H9 (cell line): ENCODE data around the gene EPB41L1. TPM values are rescaled to one million over a fixed set of nuclear protein-coding genes. Genes with fewer than 3 reads are reported as not detected.
A peak's percentile ranks its signal among the peaks of the same experiment; 100 is the strongest.

Experiments
- DNase-seq: peaks from one replicate; pipeline ENCODE4 v3.0.0-alpha.2; 2017
- H2AFZ ChIP-seq: one replicate; pipeline ENCODE4 v1.6.1; 2013; ENCODE audit warnings: mild to moderate bottlenecking, low read length, control low read depth, moderate library complexity
- H2AK5ac ChIP-seq: 2 replicates; pipeline ENCODE4 v1.6.1; 2013; ENCODE audit warnings: low read length, control low read depth, mixed read lengths; ENCODE audit not compliant: insufficient read length
- H2BK120ac ChIP-seq: one replicate; pipeline ENCODE4 v1.6.1; 2013; ENCODE audit warnings: low read depth, mild to moderate bottlenecking, low read length, control low read depth, inconsistent platforms; ENCODE audit not compliant: poor library complexity, severe bottlenecking
- H2BK12ac ChIP-seq: 2 replicates; pipeline ENCODE4 v1.6.1; 2013; ENCODE audit warnings: low read length, control low read depth, mixed read lengths, low read depth; ENCODE audit not compliant: insufficient read length
- H2BK15ac ChIP-seq: 2 replicates; pipeline ENCODE4 v1.6.1; 2013; ENCODE audit warnings: low read depth, low read length, control low read depth
- H2BK20ac ChIP-seq: one replicate; pipeline ENCODE4 v1.6.1; 2013; ENCODE audit warnings: low read depth, mild to moderate bottlenecking, low read length, control low read depth, inconsistent platforms; ENCODE audit not compliant: poor library complexity, severe bottlenecking
- H2BK5ac ChIP-seq: 2 replicates; pipeline ENCODE4 v1.6.1; 2013; ENCODE audit warnings: low read length, control low read depth, mixed read lengths; ENCODE audit not compliant: insufficient read length
- H3K14ac ChIP-seq: 2 replicates; pipeline ENCODE4 v1.6.1; 2013; ENCODE audit warnings: low read length, control low read depth; ENCODE audit not compliant: insufficient read depth
- H3K18ac ChIP-seq: 2 replicates; pipeline ENCODE4 v1.6.1; 2013; ENCODE audit warnings: low read depth, mild to moderate bottlenecking, mixed read lengths, low read length, control low read depth; ENCODE audit not compliant: insufficient read length
- H3K23ac ChIP-seq: 2 replicates; pipeline ENCODE4 v1.6.1; 2013; ENCODE audit warnings: low read length, control low read depth, mixed read lengths, low read depth; ENCODE audit not compliant: insufficient read length
- H3K23me2 ChIP-seq: 2 replicates; pipeline ENCODE4 v1.6.1; 2013; ENCODE audit warnings: low read depth, mild to moderate bottlenecking, mixed read lengths, low read length, control low read depth; ENCODE audit not compliant: insufficient read length, poor library complexity, severe bottlenecking
- H3K27ac ChIP-seq: 2 replicates; pipeline ENCODE4 v1.5.1; 2013; ENCODE audit warnings: low read length, control low read depth, mixed read lengths, low read depth; ENCODE audit not compliant: insufficient read length
- H3K27me3 ChIP-seq: 2 replicates; pipeline ENCODE4 v1.6.1; 2013; ENCODE audit warnings: low read length, control low read depth, inconsistent platforms; ENCODE audit not compliant: insufficient read depth
- H3K4ac ChIP-seq: 2 replicates; pipeline ENCODE4 v1.6.1; 2013; ENCODE audit warnings: low read depth, mild to moderate bottlenecking, control low read depth, inconsistent platforms, low read length, moderate library complexity
- H3K4me1 ChIP-seq: 2 replicates; pipeline ENCODE4 v1.6.1; 2013; ENCODE audit warnings: low read length, control low read depth, inconsistent platforms; ENCODE audit not compliant: insufficient read depth
- H3K4me2 ChIP-seq: 2 replicates; pipeline ENCODE4 v1.6.1; 2013; ENCODE audit warnings: low read length, control low read depth, mixed read lengths; ENCODE audit not compliant: insufficient read length, insufficient read depth
- H3K56ac ChIP-seq: 2 replicates; pipeline ENCODE4 v1.6.1; 2013; ENCODE audit warnings: low read depth, mild to moderate bottlenecking, mixed read lengths, low read length, control low read depth; ENCODE audit not compliant: insufficient read length
- H3K79me1 ChIP-seq: 2 replicates; pipeline ENCODE4 v1.6.1; 2013; ENCODE audit warnings: low read depth, mild to moderate bottlenecking, moderate library complexity, low read length, control low read depth, inconsistent platforms; ENCODE audit not compliant: insufficient read depth, poor library complexity, severe bottlenecking
- H3K79me2 ChIP-seq: 2 replicates; pipeline ENCODE4 v1.6.1; 2013; ENCODE audit warnings: low read length, control low read depth, inconsistent platforms; ENCODE audit not compliant: insufficient read depth
- H3K9ac ChIP-seq: 2 replicates; pipeline ENCODE4 v1.6.1; 2013; ENCODE audit warnings: low read length, control low read depth, mixed read lengths; ENCODE audit not compliant: insufficient read length; ENCODE audit errors: extremely low read depth
- H3K9me3 ChIP-seq: one replicate; pipeline ENCODE4 v1.6.1; 2013; ENCODE audit warnings: low read depth, low read length, inconsistent platforms; ENCODE audit not compliant: control insufficient read depth
- H3T11ph ChIP-seq: one replicate; pipeline ENCODE4 v1.6.1; 2013; ENCODE audit warnings: mild to moderate bottlenecking, low read length, control low read depth, inconsistent platforms
- H4K20me1 ChIP-seq: one replicate; pipeline ENCODE4 v1.6.1; 2013; ENCODE audit not compliant: control insufficient read depth, insufficient read length, insufficient read depth
- H4K5ac ChIP-seq: 2 replicates; pipeline ENCODE4 v1.6.1; 2013; ENCODE audit warnings: low read depth, mild to moderate bottlenecking, mixed read lengths, low read length, control low read depth; ENCODE audit not compliant: insufficient read length
- H4K8ac ChIP-seq: replicated peaks from 2 replicates; pipeline ENCODE4 v1.6.1; 2013; ENCODE audit warnings: low read length, control low read depth, mixed read lengths, low read depth; ENCODE audit not compliant: insufficient read length
- H4K91ac ChIP-seq: 2 replicates; pipeline ENCODE4 v1.6.1; 2013; ENCODE audit warnings: low read depth, mild to moderate bottlenecking, moderate library complexity, mixed read lengths, low read length, control low read depth; ENCODE audit not compliant: insufficient read length
- H3K27ac Mint-ChIP-seq, 3 experiments: 2 replicates in 2 of 3; 3 replicates in 1 of 3; pipeline ENCODE4 v1.8.0; 2020 to 2021; ENCODE audit warnings: mixed read lengths in 3 of 3, mild to moderate bottlenecking in 1 of 3, moderate library complexity in 1 of 3
- H3K27me3 Mint-ChIP-seq: 2 replicates; pipeline ENCODE4 v1.8.0; 2021; ENCODE audit warnings: low read depth, mild to moderate bottlenecking, moderate library complexity, mixed read lengths
- H3K36me3 Mint-ChIP-seq, 3 experiments: 2 replicates in 2 of 3; 3 replicates in 1 of 3; pipeline ENCODE4 v1.8.0; 2020 to 2021; ENCODE audit warnings: low read depth in 3 of 3, mixed read lengths in 3 of 3; ENCODE audit not compliant: insufficient read depth in 1 of 3
- H3K4me1 Mint-ChIP-seq, 2 experiments: 2 replicates each; pipeline ENCODE4 v1.8.0; 2020; ENCODE audit warnings: mixed read lengths in 2 of 2
- H3K4me3 Mint-ChIP-seq, 2 experiments: 2 replicates in 1 of 2; 3 replicates in 1 of 2; pipeline ENCODE4 v1.8.0; 2020 to 2021; ENCODE audit warnings: mild to moderate bottlenecking in 2 of 2, mixed read lengths in 2 of 2, moderate library complexity in 1 of 2
- H3K9me3 Mint-ChIP-seq, 2 experiments: 2 replicates in 1 of 2; 3 replicates in 1 of 2; pipeline ENCODE4 v1.8.0; 2020; ENCODE audit warnings: mild to moderate bottlenecking in 2 of 2, mixed read lengths in 2 of 2, moderate library complexity in 1 of 2
- WGBS: extraction: QIAGEN DNeasy Blood & Tissue Kit; methylation state at CpG from one replicate; pipeline ENCODE4 v1.1.7; 2013; ENCODE audit warnings: missing lambda C conversion rate, low lambda C conversion rate, mixed read lengths; ENCODE audit not compliant: insufficient read length; ENCODE audit errors: extremely low coverage; 5-methylcytosine and 5-hydroxymethylcytosine counted together
- total RNA-seq: library from RNA; stranded (reverse); gene quantifications from 2 replicates; pipeline ENCODE4 v1.2.1, GENCODE V29; 2021
- TF ChIP-seq, protein P1 (sequence below): fragments of 200-600 bp; sonication (generic); conservative IDR thresholded peaks from 3 replicates; pipeline ENCODE4 v1.8.0; 2021; ENCODE audit warnings: antibody characterized with exemption, mild to moderate bottlenecking

Gene EPB41L1
- total RNA-seq, 1 experiment from 2014 or later: 31.1 TPM

DNA sequence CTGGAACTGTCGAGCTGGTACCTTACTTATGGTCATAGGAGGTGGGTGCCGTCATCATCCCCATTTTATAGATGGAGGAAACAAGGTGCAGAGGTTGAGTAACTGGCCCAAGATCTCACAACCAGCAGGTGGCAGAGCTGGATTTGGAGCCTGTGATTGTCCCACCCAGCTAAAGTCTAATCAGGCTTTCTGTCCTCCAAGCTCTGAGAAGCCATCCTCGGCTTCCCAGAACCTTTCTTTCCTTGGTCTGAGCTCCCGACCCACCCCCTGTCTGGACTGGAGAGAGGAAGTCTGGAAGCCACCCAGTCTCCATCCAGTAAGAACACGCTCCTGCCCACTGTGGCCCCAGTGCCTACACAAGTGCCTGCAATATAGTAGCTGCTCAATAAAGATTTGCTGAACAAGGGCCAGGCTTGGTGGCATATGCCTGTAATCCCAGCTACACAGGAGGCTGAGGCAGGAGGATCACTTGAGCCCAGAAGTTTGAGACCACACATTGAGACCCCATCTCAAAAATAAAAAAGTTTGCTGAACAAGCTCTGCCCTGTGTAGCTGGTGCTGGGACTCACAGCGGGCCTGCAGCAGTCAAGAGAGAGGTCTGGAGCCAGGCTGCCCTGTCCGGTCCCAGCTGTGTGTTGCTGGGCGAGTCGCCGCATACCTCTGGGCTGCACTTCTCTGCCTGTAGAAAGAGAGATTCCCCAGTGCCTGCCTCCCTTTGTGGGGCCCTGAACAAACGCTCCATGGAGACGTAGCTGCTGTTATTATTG is 119.1 kb downstream of the EPB41L1 start:
- Mint-ChIP-seq H3K9me3 (no peaks in the 10 kb centered on the region), H3K36me3 (no peaks in the 10 kb centered on the region), H3K27me3 (peaks cover 10% of the 10 kb centered on the region), H3K4me1 (peaks cover 8 to 41% of the 10 kb centered on the region in 2 experiments), H3K27ac (peak overlapping the region in 1 of 3 experiments; percentile 83; a peak in 1 of 7 replicates), H3K4me3 (no peak overlapping the region; a peak in 1 of 5 replicates)
- H3K79me1 ChIP-seq: no peaks in the 10 kb centered on the region
- no peak overlapping the region for H2BK15ac ChIP-seq
- H2BK5ac ChIP-seq: no peak overlapping the region
- H4K20me1 ChIP-seq: no peaks in the 10 kb centered on the region
- H2AK5ac ChIP-seq: no peak overlapping the region
- no peak overlapping the region for H3K18ac ChIP-seq
- H2BK20ac ChIP-seq: no peak overlapping the region
- no peak overlapping the region for H4K91ac ChIP-seq
- H3K4ac ChIP-seq: no peak overlapping the region
- no CpG with 5 or more reads among the region's 12 CpGs for WGBS
- no peak overlapping the region for H2BK12ac ChIP-seq
- H3K23ac ChIP-seq: no peak overlapping the region
- H3K4me1 ChIP-seq: no peaks in the 10 kb centered on the region
- no peak overlapping the region for H3K27ac ChIP-seq
- DNase-seq: no peak
- no peak overlapping the region for H3K14ac ChIP-seq
- no peaks in the 10 kb centered on the region for H3K27me3 ChIP-seq
- H2AFZ ChIP-seq: no peak overlapping the region
- H3T11ph ChIP-seq: no peak overlapping the region
- H3K79me2 ChIP-seq: no peaks in the 10 kb centered on the region
- H3K9ac ChIP-seq: no peak overlapping the region
- no peak overlapping the region for H3K4me2 ChIP-seq
- no peaks in the 10 kb centered on the region for H3K23me2 ChIP-seq
- no peak overlapping the region for H3K56ac ChIP-seq
- no peak overlapping the region for H4K5ac ChIP-seq
- H4K8ac ChIP-seq: no peak overlapping the region
- H2BK120ac ChIP-seq: no peak overlapping the region
- H3K9me3 ChIP-seq: no peaks in the 10 kb centered on the region
- TF ChIP-seq, protein P1, sequence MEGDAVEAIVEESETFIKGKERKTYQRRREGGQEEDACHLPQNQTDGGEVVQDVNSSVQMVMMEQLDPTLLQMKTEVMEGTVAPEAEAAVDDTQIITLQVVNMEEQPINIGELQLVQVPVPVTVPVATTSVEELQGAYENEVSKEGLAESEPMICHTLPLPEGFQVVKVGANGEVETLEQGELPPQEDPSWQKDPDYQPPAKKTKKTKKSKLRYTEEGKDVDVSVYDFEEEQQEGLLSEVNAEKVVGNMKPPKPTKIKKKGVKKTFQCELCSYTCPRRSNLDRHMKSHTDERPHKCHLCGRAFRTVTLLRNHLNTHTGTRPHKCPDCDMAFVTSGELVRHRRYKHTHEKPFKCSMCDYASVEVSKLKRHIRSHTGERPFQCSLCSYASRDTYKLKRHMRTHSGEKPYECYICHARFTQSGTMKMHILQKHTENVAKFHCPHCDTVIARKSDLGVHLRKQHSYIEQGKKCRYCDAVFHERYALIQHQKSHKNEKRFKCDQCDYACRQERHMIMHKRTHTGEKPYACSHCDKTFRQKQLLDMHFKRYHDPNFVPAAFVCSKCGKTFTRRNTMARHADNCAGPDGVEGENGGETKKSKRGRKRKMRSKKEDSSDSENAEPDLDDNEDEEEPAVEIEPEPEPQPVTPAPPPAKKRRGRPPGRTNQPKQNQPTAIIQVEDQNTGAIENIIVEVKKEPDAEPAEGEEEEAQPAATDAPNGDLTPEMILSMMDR: peak; percentile 48; the same call in 2 of the 3 replicates
